Measurements from ENCODE around the gene ECI1. TPM values are rescaled to one million over a fixed set of nuclear protein-coding genes. Genes with fewer than 3 reads are reported as not detected.

The ECI1 gene
- total and polyA plus RNA-seq, 2 of the 13 experiments (the other 11 are each of a cell fraction or from before 2014, with no cell fraction given) = 82.0 to 102 TPM

GRCh38 chr16:2190659-2191445, 60.5 kb downstream of the ECI1 start (continued):
- TF ChIP-seq ZNF710 (CRISPR knock-in tag; IDR thresholded peaks at IDR 0.05; ENCODE audit: borderline replicate concordance) (0 out of 2 replicates have a peak, but pooled peaks have one; percentile 19), TEF (CRISPR knock-in tag; IDR thresholded peaks at IDR 0.05) (peak; percentile 35; the same call in 1 of the 2 replicates), KLF16 (CRISPR knock-in tag; IDR thresholded peaks at IDR 0.05) (no peak), LCORL (IDR thresholded peaks at IDR 0.05) (no peak), LCORL (CRISPR knock-in tag; IDR thresholded peaks at IDR 0.05) (0 out of 2 replicates have a peak, but pooled peaks have one; percentile 22), GMEB2 (CRISPR knock-in tag; IDR thresholded peaks at IDR 0.05; ENCODE audit: low read depth) (no peak), ZNF687 (CRISPR knock-in tag; IDR thresholded peaks at IDR 0.05) (0 out of 2 replicates have a peak, but pooled peaks have one; percentile 31), ZNF232 (CRISPR knock-in tag; IDR thresholded peaks at IDR 0.05; ENCODE audit: borderline replicate concordance) (no peak), CCAR2 (optimal IDR thresholded peaks at IDR 0.05; ENCODE audit: low read depth, low read length) (no peak)

Data from HepG2 (cell line).